Umbilical cord (tissue), 2 donors: ENCODE measurements around the gene KRTAP10-8. TPM values are rescaled to one million over a fixed set of nuclear protein-coding genes. Genes with fewer than 3 reads are reported as not detected.
"Not testable (repeated sequence)": the region's sequence is repeated elsewhere in the genome, so short reads cannot be mapped to it uniquely, and the experiment has no call there.

Experiments
- DNase-seq: peaks from one replicate; pipeline ENCODE4 v3.0.0-alpha.2; 2015; ENCODE audit warnings: low spot score
- total RNA-seq: library from RNA; depleted of rRNA; stranded (reverse); fragments of >200 nt; gene quantifications from one replicate; pipeline ENCODE4 v1.2.3, GENCODE V29; 2014; ENCODE audit warnings: low replicate concordance; ENCODE audit not compliant: insufficient read depth

The KRTAP10-8 gene
- total RNA-seq, 1 donor from 2014 or later: 0.72 TPM

DNA sequence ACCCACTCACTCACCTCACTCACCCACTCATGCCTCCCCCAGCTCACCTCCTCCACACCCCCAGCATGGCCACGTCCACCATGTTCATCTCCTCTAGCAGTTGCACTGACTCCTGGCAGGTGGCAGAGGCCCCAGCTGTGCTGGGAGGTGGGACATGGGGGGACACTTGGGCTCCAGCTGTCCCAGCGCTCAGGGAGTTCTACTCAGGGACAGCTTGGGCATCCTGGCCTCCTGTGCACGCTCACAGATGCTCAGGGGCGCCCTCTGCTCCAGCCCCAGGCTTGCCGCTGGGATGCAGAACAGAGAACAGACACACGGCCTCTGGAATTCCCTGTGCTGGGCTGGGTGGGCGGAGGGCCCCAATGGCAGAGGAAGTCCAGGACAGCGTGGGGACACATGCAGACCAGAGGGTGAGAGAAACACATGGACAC is 5.2 kb downstream of the KRTAP10-8 start:
- no peak for DNase-seq

DNA sequence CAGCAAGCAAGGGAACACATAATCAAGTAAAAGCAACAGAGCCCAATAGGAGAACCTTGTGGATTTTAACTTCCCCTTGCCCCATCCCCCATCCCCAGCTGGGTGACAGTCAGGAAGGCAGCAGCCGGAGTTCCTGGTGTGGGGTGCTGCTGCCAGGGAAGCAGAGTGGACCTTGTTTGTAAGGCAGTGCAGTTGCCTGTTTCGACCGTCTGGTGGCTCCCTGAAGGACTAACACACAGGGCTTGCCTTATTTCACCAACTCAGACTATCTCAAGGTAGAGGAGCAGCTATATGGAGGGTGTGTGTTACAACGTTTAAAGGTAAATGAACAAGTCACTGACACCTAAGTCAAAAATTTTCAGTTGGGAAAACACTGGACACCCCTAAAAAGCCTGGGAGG is 6.6 kb downstream of the KRTAP10-8 start:
- no peak for DNase-seq

DNA sequence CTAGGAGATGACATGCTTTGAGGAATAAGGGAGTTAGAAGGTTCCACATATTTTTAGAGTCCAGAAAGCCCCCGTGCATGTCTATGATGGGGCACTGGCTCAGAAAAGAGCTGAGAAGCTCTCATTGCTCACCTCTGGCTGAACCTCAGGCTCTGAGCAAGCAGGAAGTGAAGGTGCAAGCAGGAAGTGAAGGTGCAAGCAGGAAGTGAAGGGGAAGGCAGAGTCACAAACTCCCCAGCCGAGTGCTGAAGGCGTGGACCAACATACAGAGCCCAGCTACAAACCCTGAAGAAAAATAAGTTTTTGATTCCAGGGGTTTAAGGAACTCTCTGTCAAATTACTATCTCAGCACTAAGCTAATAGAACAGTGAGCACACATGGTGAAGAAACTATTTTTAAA is 7.0 kb downstream of the KRTAP10-8 start:
- DNase-seq: no peak

DNA sequence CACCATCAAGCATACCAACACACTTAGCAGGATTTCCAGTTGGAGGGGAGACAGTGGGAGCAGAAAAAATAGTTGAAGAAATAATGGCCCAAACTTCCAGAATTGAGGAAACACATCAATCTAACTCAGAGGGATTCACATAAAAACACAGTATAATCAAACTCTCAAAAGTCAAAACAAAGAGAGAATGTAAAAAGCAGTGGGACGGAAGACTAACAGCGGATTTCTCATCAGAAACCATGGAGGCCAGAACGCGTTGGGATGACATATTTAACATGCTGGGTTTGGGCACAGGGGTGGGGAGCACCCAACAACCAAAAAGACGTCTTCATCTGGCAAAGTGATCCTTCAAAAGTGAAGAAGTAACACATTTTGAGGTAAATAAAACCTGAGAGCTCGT is 8.0 kb downstream of the KRTAP10-8 start:
- no peak for DNase-seq

DNA sequence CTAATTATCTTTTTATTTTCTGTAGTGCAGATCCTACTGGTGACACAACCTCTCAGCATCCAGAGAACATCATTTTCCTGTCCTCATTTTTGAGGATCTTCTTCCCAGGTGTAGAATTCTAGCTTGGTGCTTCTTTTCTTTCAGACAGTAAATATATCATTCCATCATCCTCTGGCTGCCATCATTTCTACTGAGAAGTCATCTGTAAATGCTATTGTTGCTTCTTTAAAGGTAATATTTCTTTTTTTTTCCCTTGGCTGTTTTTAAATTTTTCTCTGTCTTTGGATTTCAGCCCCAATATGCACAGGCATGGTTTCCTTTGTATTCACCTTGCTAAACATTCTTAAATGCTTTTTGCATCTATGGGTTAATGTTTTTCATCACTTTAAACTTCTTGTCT is 11.7 kb downstream of the KRTAP10-8 start:
- no peak for DNase-seq

DNA sequence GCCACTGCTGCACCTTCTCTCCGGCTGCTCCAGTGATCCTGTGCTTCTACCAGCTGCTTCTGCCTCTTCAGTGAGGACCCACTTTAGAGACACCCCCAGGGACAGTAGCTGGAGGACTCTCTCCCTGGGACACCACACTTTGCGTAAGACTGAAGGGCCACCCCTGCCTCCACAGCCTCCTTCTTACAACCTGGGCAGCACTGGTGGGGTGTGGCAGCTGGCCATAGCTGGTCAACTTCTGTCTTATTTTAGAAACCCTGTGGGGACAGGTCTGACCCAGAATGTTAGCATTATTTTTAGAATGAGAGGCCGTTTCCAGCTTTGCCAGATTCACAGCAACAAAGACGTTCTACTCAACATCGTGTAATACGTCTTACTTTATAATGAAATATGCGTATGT is 13.9 kb downstream of the KRTAP10-8 start:
- DNase-seq: no peak

DNA sequence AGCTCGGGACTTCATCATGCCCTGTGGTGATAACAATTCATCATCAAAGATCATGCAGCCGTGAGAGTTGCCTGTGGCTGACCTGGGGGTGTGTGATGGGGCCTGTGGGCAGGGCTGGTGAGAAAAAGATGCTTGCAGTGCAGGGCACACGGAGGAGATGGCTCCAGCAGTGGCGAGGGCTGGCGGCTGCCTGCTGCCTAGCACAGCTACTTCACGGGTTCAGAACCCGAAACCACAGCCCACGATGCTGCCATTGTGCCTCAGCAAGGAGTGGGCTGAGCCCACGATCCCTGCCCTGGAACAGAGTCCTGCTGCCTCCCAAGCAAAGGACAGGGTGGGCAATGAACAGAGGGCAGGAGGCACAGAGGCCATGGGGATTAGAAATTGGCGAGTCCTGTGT is 14.4 kb downstream of the KRTAP10-8 start:
- DNase-seq: no peak

DNA sequence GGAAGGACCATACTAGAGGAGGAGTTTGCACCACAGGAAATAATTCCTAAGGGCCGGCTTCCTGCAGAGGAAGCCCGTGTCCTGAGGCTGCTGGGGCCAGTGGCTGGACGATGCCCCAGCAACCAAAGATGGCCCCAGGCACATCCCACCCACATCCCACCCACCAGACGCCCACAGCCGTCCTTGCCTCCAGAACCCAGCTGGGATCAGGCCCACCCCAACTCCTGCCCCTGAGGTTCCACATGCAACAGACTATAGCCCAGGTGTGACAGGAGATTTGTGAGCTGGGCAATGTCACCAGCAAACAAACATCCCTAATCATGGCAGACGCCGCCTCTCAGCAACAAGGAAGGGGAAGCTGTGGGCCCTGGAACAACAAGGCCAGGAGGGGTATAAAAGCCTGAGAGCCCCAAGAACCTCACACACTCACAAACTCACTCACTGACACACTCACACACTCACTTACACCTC is 14.8 kb downstream of the KRTAP10-8 start, which contains the start of gene KRTAP10-9:
Gene KRTAP10-9, plus strand, starts transcription at position 421 of the 471 bp plus-strand sequence. CDS start 79 bp downstream, outside the sequence.
- DNase-seq: no peak

DNA sequence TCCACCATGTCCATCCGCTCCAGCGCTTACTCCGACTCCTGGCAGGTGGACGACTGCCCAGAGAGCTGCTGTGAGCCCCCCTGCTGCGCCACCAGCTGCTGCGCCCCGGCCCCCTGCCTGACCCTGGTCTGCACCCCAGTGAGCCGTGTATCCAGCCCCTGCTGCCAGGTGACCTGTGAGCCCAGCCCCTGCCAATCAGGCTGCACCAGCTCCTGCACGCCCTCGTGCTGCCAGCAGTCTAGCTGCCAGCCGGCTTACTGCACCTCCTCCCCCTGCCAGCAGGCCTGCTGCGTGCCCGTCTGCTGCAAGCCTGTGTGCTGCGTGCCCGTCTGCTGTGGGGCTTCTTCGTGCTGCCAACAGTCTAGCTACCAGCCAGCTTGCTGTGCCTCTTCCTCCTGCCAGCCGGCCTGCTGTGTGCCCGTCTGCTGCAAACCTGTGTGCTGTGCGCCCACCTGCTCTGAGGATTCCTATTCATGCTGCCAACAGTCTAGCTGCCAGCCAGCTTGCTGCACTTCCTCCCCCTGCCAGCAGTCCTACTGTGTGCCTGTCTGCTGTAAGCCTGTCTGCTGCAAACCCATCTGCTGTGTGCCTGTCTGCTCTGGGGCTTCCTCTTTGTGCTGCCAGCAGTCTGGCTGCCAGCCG is 15.4 kb downstream of the KRTAP10-8 start:
- not testable (repeated sequence) for DNase-seq

DNA sequence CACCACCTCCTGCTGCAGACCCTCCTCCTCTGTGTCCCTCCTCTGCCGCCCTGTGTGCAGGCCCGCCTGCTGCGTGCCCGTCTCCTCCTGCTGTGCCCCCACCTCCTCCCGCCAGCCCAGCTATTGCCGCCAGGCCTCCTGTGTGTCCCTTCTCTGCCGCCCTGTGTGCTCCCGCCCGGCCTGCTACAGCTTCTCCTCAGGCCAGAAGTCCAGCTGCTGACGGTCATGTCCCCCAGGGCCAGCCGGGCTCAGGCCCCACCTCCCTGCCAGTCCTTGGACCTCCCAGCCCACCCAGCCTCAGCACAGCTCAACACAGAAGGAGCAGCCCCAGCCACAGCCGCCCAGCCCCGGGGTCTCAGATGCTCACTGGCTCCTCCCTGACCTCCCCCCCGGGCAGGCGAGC is 16.0 kb downstream of the KRTAP10-8 start:
- DNase-seq: not testable (repeated sequence)

DNA sequence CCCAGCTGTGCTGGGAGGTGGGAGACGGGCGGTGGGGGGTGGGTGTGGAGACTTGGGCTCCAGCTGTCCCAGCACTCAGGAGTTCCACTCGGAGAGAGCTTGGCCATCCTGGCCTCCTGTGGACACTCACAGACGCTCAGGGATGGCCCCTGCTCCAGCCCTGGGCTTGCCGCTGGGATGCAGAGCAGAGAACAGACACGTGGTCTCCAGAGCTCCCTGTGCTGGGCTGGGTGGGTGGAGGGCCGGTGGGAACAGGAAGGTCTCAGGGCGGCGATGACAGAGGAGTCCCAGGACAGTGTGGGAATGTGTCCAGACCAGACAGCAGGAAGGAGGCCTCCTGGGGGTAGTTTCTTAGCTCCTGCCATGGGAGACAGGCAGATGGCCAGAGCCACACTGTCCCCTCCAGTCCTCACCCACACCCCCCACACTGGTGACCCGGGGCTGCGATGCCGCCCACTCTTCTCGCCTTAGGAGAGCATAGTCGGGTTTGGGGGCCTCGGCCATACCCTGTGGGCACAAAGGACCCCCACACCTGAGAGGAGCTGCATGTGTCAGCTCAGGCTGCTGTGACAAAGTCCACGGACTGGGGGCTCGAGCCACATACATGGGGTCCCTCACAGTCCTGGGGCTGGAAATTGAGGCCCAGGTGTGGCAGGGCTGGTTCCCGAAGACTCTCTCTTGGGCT is 17.0 kb downstream of the KRTAP10-8 start:
- no peak for DNase-seq

DNA sequence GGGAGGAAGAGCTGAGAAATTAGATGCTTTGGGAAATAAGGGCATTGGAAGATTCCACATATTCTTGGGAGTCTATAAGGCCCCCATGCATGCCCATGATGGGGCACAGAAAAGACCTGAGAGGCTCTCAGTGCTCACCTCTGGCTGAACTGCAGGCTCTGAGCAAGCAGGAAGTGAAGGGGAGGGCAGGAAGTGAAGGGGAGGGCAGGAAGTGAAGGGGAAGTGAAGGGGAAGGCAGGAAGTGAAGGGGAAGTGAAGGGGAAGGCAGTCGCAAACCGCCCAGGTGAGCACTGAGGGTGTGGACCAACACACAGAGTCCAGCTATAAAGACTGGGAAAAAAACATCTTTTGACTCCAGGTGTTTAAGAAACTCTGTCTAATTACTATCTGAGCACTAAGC is 18.6 kb downstream of the KRTAP10-8 start:
- DNase-seq: no peak

DNA sequence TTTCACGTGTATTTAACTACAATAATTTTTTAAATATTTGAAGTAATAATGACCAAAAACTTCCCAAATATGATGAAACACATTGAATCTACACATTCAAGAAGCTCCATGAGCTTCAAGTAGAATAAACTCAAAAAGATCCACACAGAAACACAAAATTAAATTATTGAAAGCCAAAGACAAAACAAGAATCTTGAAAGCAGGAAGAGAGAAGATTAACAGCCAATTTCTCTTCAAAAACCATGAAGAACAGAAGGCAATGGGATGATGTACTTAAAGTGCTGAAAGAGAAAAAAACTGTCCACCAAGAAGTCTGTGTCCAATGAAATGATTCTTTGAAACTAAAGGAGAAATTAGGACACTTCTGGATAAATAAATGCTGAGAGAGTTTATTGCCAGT is 20.2 kb downstream of the KRTAP10-8 start:
- no peak for DNase-seq

DNA sequence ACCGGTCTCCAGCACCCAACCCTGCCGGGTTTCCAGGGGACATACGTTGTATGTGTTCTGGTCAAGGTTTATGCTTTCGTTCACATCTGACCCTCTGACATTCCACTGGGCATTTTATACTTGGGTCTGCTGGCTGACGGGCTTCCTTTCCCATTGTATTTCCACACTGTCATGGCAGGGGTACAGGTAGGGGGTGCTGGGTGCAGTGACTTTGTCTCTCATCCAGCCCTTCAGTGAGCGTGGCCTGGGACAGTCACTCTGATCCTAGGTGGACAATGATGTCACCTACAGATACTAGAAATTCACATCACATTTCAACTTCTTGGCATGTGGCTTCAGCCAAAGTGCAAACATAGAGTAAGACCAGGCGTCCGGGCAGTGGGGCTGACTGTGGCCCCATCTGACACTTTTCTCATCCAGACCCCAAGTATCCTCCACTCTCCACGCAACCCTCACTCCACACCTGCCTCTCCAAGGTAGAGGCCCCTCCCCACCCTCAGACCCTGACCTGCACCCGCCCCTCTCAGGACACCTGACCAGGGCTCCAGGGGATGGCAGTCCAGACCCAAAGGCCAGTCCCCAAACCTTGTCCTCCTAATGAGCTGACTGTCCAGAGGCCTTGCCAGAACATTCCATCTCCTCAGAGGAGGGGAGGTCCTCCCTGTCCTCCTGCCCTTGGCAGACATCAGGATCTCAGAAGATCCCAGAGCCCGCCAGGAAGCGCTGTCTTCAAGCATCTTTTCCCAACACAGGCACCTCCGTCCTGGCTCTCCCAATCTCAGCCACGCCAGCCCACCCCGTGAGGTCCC is 24.5 kb downstream of the KRTAP10-8 start:
- no peak for DNase-seq

DNA sequence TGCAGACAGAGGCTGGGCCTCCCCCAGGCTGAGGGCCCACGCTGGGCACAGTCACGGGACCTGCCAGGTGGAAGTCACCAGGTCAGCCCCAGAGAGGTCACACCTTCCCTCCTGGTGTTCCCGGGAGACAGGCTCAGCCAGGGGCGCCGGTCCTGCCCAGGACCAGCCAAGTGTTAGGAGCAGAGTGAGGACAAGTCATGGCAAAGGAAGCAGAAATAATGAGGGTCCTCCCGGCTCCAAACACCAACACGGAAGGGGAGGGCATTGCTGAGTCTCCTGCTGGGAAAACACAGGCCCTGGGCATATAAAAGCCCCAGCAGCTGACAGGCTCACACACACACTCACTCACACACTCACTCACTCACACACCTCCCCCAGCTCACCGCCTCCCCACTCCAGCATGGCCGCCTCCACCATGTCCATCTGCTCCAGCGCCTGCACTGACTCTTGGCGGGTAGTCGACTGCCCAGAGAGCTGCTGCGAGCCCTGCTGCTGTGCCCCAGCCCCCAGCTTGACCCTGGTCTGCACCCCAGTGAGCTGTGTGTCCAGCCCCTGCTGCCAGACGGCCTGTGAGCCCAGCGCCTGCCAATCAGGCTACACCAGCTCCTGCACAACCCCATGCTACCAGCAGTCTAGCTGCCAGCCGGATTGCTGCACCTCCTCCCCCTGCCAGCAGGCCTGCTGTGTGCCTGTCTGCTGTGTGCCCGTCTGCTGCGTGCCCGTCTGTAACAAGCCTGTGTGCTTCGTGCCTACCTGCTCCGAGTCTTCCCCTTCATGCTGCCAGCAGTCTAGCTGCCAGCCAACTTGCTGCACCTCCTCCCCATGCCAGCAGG is 25.4 kb downstream of the KRTAP10-8 start, which contains the start of gene KRTAP10-10:
Gene KRTAP10-10, plus strand, starts transcription at position 339 of the 833 bp plus-strand sequence. Its CDS starts 62 bp downstream, at position 401.
- no peak for DNase-seq

DNA sequence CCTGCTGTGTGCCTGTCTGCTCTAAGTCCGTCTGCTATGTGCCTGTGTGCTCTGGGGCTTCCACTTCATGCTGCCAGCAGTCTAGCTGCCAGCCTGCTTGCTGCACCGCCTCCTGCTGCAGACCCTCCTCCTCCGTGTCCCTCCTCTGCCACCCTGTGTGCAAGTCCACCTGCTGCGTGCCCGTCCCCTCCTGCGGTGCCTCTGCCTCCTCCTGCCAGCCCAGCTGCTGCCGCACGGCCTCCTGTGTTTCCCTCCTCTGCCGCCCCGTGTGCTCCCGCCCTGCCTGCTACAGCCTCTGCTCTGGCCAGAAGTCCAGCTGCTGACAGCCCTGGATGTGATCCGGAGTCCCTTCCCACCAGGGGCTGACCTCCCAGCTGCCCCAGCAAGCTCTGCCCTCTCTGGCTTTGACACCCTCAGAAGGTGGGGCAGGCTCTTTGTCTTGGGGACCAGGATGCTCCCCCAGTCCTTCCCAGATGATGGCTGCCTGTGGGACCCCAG is 26.0 kb downstream of the KRTAP10-8 start:
- not testable (repeated sequence) for DNase-seq

DNA sequence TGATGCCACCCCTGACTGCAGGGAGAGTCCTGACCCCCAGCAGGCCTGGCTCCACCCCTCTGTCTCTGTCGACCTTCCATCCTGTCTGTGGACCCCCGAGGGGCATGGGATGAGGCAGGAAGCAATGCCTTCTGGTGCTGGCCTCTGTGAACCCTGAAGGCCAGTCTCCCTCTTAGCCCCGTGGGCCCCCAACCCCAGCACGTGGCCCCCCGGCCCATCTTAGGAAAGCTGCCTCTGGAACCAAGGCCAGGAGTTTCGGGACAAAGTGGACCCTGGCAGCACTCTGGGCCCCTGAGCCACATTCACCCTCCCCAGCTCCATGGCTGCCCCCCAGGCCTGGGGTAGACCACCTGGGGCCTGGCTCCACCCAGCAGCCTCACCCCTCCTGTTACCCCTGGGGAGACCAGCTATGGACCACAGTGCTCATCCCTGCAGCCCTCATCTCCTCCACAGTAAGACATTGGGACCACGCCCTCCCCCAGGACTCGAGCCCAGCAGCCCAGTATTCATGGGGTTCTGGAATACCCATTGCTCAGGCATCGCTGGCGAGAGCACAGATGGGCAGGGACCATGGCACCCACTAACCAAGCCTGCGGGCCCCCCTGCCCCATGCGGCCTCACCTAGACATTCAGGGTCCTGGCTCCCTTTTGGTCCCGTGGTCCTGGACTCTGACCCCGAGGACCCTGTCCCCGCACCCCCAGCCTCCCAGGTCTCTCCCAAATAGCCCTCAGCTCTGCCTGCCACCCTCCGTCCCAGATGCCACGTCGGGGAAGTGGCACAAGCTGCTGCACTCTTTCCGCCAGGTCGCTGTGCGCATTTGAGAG is 26.8 kb downstream of the KRTAP10-8 start:
- not testable (repeated sequence) for DNase-seq

DNA sequence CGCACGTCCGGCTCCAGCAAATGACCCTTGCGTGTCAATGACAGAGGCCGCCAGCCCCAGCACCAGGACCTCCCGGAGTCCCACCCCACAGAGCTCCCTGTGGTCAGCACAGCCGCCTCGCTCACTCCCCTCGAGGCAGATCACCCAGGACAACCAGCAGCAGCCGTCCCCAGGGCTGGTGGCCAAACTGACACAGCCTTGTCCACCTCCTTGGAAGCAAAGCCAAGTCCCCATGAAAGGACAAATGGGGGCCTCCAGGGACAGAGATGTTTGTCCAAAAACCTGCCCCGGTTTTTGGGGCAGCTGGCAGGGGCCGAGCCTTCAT is 27.4 kb downstream of the KRTAP10-8 start:
- DNase-seq: no peak

DNA sequence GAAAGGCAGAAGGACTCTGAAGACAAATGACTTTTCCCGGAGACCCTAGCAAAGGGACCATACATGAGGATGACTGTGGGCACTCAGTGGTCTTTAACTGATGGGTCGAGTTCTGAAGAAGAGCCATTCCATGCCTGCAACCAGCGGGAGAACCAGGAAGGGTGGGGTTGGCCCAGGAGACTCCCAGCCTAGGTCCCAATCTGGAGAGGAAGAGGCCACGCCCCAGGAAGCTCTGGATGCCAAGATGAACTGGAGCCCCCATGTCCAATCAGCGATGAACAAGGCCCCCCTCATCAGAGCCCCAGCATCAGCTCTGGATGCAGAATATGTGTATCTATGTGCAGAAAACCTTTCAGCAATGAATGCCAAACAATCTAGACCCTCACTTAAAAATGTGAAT is 28.9 kb downstream of the KRTAP10-8 start:
- no peak for DNase-seq

DNA sequence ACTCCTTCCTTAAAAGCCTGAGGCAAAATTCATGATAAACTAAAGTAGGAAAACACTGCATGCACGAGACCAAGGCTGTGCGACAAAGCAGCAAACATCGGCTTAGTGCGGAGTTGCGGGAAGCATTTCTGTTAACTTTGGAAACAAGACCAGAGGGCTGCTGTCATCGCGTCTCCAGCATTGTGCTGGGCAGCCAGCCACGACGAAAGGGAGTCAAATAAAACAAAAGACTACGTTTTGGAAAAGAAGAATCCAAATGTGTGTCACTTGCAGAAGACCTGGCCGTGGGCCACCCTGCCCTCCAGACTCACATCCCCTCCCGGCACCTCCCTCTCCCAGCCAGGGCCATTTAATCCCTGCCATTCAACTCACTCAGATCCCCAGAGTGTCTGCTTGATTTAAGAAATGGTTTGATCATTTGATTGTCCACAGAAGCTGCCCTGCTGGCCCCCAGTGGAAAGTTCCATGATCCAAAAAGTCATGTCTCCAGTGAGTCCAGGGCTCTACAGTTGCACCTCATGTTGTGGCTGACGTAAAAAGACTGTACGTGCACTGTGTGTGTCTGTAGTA is 31.9 kb downstream of the KRTAP10-8 start:
- DNase-seq: no peak
